Activated CD4-positive, CD25-positive, alpha-beta regulatory T cell treated with anti-CD3 and anti-CD28 coated beads, Interleukin-2, amount 50 U/mL, for 24 hours (primary cell): Measurements from ENCODE around the gene SLC12A5.
"Not testable (repeated sequence)": the region's sequence is repeated elsewhere in the genome, so short reads cannot be mapped to it uniquely, and the experiment has no call there.

Experiments
- ATAC-seq, 2 donors: fragments of 150-1000 bp; cut with Tn5 transposase; one replicate each; pipeline ENCODE4 v1.10.0; 2021; ENCODE audit warnings: mild to moderate bottlenecking in 1 of 2, moderate library complexity in 1 of 2

The SLC12A5 gene

DNA sequence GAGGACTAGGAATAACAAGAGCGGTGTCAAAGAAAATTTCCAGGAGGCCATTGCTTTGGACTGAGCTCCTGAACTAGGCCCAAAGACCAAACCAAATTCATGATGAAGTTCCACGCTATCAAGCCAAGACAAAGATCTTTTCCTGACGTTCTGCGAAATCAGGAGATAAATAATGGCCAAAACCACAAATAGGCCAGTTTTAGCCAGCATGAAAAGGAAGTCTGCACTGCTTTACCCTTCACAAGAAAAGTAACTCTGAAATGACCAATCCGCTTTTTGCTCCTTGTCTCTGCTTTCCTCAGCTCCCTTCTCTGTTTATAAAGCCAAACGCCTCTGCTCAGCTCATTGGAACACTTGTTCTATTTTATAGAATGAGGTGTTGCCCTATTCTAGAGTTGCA lies 54.1 kb downstream of the SLC12A5 start:
- ATAC-seq: no peak

DNA sequence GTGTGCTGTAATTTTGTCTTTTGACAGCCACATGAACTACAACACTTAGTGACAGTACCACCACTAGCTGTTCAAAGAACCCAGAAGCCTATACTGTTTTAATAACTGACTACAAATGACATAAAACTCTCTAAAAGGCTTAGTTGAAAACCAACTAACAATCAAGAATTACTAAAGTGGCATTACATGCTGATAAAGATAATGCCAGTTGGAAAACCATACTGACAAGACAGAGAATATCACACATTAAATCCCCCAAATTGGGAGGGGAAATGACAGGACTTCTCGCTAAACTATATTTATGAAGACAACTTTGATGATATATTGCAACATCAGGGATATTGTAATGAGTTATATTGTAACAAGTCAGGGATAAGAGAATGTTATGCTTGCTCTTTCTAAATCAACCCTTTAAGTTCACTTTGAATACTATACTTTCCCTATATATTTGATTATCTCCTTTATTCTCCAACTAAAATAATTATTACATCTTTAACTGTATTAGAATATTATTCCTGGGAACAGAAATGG lies 54.6 kb downstream of the SLC12A5 start:
- no peak for ATAC-seq

DNA sequence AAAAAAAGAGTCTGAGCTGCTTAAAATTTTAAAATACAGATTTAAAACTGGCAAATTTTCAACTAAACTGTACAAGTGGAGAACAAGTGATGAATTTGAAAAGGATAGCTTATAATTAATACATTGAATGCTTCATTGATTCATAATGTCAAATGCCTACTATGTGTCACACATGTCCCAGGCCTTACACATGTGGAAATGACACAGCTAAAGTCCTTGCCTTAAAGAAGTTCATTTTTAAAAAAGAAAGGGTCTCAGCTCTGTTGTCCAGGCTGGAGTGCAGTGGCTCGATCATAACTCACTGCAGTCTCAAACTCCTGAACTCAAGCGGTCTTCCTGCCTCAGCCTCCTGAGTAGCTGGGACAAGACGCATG lies 55.8 kb downstream of the SLC12A5 start:
- no peak for ATAC-seq

DNA sequence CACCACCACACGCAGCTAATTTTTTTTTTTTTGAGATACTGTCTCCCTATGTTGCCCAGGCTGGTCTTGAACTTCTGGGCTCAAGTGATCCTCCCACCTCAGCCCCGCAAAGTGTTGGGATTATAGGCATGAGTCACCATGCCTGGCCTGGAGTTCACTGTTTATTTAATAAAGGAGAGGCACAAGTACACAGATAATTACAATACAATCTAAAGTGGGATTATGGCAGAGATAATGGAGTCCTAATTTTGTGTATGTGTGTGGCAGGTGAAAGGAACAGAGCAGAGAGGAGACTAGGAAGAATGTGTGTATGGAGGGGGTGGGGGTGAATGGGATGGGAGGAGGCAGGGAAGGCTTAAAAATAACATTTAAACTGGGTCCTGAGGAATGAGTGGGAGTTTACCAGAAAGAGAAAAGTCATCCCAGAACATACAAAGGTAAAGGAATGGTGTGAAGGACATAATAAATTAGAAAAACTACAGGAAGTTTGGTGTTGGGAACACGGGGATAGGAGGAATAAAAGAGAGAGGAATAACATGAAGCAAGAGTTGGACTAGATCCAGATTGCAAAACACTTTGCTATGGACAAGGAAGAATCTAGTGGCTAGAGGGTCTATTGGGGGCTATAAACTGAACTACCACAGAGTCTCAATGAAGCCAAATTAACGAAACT lies 56.3 kb downstream of the SLC12A5 start:
- no peak for ATAC-seq

DNA sequence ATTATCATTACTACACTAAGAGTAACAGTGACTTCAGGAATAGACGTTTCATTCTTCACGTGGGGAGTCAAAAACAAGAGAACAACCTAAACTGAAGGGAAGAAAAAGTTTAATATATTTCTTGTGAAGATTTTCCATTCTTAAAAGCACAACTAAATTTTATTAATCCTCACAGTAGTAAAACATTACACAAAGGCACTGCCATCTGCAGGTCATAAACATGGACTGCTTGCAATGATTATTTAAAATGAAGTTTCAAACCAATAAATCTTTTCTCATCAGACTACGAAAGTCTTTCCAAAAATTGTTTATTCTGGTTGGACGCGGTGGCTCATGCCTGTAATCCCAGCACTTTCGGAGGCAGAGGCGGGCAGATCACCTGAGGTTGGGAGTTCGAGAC lies 58.1 kb downstream of the SLC12A5 start:
- ATAC-seq: no peak

DNA sequence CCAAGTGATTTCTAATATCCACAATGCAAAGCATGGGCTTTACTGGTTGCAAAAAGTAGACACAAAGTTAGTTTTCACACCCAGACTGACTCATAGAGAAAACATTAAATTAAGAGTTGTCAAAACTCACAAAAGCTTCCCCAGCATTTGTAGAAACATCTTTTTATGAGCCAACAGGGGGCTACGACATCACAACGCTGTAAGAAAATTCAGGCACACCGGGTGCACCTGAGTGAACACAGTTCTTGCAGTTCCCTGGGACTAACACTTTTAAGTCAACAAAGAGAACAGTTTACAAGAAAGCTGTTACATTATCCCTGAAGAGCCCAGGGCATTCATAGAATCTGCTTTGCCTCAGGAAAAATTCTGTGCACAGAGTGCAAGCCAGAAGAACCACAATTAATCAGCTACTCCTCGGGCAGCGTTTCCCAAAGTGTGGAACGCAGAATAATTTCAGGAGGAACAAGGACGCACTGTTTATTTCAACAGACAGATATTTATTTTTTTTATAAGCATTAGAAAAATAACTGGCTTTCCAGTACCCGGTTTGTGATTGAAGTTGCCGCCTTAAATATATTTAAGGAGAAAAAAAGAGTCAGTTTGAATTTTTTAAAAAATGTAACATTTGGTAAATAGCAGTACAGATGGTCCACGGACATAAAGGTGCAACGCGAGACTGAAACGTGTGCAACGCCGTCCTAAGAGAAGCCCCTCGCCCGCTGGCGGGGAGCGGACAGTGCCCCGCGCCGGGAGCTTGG lies 59.6 kb downstream of the SLC12A5 start:
- no peak for ATAC-seq

DNA sequence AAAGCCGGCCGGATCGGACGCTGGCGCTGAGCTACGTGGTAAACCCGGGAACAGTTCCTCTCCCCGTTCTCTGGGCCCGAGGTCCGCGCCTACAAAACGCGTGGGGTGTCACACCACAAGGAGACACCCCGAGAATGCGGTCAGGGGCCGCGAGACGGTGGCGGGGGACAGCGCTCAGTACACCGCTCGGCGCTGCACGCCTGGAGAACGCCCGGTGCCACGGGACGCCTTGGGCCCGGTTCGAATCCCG lies 60.1 kb downstream of the SLC12A5 start:
- peak; percentile 44 to 53 for ATAC-seq

DNA sequence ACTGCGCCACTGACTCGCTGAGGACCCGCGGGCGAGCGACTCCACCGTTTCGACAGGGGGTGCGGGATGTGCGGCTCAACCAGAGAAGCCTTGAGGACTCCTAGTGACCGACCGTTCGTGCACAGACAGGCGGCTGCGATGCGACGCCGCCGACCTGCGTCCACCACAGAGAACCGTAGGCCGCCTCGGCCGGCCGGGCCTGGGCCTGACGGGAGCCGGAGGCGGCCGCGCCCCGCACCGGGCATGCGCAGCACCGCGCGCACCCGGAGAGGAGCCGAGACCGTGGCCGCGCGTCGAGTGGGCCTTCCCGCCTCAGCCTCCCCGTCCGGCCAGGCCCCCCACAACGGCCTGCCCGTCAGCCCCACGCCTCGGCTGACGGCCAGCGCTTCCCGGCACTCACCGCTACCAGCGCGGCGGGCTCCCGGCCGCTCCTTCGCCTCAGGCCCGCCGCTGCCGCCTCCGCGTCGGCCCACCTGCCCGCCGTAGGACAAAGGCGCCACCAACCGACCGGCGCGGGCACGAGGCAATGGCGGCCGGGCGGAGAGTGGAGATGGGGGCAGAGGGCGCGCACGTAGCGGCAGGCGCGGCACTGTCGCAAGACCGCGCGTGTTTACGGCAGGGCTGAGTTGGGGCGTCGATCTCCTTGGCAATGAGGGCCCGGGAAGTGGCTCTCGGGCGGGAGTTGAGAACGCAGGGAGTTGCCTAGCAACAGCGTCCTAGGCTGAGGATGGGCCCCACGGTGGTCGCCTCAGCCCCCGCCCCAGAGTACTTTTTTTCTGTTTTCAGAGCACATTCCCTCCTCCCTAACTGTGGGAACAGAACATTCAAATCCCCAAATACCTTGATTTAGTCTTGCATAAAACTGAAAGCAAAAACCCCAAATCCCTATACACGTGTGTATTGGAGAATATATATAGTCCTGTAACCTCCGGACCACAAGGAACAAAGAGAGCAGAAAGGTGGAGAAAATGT lies 60.7 kb downstream of the SLC12A5 start, which contains the start of gene NCOA5:
NCOA5 (minus strand) TSS at position 546 of the 972 bp plus-strand sequence. CDS start 10,538 bp downstream, outside the sequence.
- peak; percentile 86 to 87 for ATAC-seq

DNA sequence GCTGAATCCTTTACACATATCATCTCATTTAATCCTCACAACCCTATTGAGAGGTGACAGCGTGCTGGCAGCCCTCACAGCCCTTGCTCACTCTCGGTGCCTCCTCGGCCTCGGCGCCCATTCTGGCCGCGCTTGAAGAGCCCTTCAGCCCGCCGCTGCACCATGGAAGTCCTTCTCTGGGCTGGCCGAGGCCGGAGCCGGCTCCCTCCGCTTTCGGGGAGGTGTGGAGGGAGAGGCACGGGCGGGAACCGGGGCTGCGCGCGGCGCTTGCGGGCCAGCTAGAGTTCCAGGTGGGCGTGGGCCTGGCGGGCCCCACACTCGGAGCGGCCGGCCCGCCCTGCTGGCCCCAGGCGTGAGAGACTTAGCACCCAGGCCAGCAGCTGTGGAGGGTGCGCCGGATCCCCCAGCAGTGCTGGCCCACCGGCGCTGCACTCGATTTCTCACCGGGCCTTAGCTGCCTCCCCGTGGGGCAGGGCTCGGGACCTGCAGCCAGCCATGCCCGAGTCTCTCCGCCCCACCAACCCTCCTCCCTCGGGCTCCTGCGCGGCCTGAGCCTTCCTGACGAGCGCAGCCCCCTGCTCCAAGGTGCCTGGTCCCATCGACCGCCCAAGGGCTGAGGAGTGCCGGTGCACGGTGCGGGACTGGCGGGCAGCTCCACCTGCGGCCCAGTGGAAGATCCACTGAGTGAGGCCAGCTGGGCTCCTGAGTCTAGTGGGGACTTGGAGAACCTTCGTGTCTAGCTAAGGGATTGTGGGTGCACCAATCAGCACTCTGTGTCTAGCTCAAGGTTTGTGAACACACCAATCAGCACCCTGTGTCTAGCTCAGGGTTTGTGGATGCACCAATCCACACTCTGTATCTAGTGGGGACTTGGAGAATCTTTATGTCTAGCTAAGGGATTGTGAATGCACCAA lies 62.9 kb downstream of the SLC12A5 start:
- not testable (repeated sequence) for ATAC-seq

DNA sequence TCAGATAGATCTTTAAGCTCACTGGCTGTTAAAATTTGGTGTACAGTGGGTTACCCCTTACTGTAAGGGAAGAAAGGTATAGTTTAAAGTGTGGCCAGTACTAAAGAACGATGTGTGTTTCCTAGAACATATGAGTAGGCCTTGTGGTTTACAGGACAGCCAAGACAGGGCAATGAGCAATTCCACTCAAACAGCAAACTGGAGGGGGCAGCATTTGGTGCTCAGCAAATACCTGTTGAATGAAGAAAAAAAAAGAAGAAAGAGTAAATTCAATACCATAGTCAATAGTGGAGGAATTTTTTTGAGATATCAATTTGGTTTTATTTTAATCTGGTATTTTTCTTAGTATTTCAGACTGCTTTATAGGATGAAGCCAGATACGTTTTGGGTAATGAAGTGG lies 64.5 kb downstream of the SLC12A5 start:
- no peak for ATAC-seq

DNA sequence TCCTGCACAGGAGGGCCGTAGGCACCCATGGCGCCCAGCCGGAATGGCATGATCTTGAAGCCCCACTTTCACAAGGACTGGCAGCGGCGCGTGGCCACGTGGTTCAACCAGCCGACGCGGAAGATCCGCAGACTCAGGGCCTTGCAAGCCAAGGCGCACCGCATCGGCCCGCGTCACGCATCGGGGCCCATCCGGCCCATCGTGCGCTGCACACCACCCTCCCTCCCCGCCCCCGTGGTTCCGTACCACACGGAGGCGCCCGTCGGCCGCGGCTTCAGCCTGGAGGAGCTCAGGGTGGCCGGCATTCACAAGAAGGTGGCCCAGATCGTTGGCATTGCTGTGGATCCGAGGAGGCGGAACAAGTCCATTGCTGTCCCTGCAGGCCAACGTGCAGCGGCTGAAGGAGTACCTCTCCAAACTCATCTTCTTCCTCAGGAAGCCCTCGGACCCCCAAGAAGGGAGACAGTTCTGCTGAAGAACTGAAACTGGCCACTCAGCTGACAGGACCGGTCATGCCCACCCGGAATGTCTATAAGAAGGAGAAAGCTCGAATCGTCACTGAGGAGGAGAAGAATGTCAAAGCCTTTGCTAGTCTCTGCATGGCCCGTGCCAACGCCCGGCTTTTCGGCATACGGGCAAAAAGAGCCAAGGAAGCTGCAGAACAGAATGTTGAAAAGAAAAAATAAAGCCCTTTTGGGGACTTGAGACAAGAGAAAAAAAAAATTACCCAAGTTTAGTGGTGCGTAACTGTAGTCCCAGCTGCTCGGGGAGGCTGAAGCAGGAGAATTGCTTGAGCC lies 70.7 kb downstream of the SLC12A5 start:
- peak; percentile 35 to 45 for ATAC-seq

DNA sequence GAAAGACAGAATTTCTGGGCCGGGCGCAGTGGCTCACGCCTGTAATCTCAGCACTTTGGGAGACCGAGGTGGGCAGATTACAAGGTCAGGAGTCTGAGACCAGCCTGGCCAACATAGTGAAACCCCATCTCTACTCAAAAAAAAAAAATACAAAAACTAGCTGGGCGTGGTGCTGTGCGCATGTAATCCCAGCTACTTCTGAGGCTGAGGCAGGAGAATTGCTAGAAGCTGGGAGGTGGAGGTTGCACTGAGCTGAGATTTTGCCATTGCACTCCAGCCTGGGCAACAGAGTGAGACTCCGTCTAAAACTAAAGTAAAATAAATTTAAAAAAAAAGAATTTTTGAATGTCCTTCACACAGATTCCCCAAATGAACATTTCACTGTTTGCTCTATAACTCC lies 71.4 kb downstream of the SLC12A5 start:
- not testable (repeated sequence) for ATAC-seq

DNA sequence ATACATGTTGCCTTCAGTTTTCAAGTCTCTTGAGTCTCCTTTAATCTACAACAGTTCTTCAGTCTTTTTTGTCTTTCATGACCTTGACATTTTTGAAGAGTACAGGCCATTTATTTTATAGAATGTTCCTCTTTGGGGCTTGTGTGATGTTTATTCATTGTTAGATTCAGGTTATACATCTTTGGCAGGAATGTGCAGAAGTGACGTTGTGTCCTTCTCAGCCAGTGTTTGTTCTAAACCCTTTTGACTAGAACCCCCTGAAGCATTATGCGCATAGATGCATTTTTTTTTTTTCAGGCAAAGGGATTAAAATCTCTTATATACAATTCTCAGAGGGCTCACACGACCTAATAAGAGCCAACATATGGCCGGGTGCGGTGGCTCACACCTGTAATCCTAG lies 72.0 kb downstream of the SLC12A5 start:
- no peak for ATAC-seq

DNA sequence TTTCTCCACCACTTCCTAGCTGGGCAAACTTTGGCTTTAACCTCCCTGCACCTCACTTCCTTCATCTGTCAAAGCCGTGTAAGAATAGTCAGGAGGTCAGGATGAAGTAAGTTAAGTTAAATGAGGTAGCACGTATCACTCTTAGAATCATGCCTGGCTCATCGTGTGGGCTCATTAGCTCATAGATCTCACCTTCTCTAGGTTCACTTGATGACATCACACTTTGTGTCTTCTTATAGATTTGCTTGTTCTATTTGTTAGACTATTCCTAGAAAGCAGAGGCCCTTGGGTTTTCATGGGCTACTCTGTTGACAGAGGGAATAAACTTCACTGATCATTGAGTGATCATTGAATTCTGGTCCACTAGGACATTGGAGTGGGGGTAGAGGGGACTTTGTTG lies 72.9 kb downstream of the SLC12A5 start:
- no peak for ATAC-seq

DNA sequence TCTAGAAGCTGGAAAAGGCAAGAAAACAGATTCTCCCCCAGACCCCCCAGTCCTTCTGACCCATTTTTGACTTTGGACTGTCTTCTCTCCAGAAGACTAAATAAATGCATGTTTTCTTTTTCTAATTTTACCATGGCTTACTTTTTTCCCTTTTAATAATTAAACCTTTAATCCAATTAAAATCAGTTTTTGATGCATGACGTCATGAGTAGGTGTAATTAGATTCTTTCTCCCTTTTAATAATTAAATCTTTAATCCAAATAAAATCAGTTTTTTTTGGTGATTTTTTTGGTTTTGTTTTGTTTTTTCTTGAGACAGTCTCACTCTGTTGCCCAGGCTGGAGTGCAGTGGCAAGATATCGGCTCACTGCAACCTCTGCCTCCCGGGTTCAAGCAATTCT lies 73.9 kb downstream of the SLC12A5 start:
- no peak for ATAC-seq

DNA sequence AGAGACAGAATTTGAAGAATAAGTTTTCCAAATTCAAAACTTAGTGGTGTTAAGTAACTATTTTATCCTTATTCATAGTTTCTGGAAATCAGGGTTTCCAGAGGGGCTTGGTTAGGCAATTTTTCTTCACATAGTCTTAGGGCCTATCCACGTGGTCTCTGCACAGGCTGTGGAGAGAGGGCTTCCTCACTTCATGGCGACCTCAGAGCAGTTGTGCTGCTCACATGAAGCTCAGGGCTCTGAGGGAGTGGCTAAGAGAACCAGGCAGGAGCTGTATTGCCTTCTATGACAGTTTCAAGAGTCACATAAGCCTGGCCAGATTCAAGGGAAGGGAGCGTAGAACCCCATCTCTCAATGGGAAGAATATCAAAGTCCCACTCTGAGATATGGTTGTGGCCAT lies 75.2 kb downstream of the SLC12A5 start:
- ATAC-seq: no peak

DNA sequence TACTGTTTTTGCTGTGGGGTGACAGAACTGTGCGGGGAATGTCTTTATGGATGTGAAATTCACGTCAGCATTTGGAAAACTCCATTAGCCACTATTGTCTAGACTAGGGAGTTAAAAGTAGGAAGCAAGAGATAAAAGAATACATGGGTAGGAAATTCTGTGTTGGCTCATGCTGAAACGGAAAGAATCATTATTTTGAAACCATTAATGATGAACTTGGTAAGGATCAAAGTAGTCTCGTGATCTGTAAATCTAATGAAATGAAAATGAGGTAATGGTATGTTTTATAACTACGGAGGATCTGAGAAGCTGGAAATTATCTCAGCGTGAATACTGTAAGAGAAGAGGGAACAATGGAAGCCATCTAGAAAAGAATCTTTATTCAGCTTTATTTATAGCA lies 78.0 kb downstream of the SLC12A5 start:
- ATAC-seq: no peak

DNA sequence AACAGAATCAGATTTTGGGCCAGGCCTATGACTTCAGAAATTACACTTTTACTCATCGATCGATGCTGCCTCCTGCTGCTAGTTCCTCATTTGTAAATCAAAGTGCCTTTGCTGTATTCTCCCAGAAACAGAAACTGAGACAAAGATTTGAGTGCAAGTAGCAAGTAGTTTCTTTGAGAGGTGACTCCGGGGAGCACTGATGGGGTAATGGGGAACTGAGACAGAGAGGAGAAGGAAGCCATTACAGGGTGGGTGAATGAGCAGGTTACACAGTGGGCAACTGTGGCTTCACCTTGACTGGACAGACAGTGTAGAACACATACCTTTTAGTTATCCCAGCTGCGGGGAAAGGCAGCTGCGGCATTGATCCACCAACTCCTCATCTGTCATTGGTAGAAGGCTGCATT lies 79.4 kb downstream of the SLC12A5 start:
- ATAC-seq: peak; percentile 37 to 60

DNA sequence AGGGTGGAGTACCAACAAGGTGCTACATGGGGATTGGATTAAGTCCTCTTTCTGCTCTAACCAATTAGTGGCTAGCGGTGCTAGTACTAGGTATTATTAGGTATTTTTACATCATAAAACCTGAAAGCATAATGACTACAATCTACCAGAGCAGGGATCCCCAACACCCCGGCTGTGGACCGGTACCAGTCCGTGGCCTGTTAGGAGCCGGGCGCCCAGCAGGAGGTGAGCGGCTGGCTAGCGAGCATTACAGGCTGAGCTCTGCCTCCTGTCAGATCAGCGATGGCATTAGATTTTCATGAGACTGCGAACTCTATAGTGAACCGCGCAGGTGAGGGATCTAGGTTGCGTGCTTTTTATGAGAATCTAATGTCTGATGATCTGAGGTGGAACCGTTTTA lies 80.0 kb downstream of the SLC12A5 start:
- ATAC-seq: no peak
